ENCODE measurements around the gene NDUFV1. TPM values are rescaled to one million over a fixed set of nuclear protein-coding genes. Genes with fewer than 3 reads are reported as not detected.
"Not testable (repeated sequence)": the region's sequence is repeated elsewhere in the genome, so short reads cannot be mapped to it uniquely, and the experiment has no call there.

NDUFV1 gene
- total and polyA plus RNA-seq, 9 of the 15 experiments (the other 6 are each of a cell fraction or from before 2014, with no cell fraction given): 10.8 to 423 (median 209) TPM

GRCh38 chr11:67621928-67622327 lies 15.2 kb downstream of the NDUFV1 start:
- H2AFZ ChIP-seq (ENCODE audit: low read depth, low read length); FAIRE-seq; DNase-seq (ENCODE audit: extremely low read depth in 1 of 4, low spot score in 3 of 4); CTCF ChIA-PET (ENCODE audit: low intra/inter-chr PET ratio); H3K9me1 ChIP-seq (ENCODE audit: control insufficient read depth, insufficient read depth, low read length); H4K20me1 ChIP-seq (replicated peaks; ENCODE audit: control insufficient read depth, insufficient read depth, low read length); H3K4me1 ChIP-seq (replicated peaks in 1 of 2; ENCODE audit: control insufficient read depth in 2 of 2, insufficient read depth in 2 of 2, low read length in 2 of 2); H3K27me3 ChIP-seq (ENCODE audit: control insufficient read depth in 2 of 2, insufficient read depth in 2 of 2, low read length in 2 of 2); ATAC-seq; BruUV-seq (replicated peaks); H3K9me3 ChIP-seq (replicated peaks; ENCODE audit: control insufficient read depth, insufficient read depth, low read depth, low read length); H3K9ac ChIP-seq (ENCODE audit: insufficient read depth in 1 of 2, low read depth in 2 of 2, low read length in 2 of 2); in situ Hi-C loops (cut with MboI); H3K36me3 ChIP-seq (ENCODE audit: control insufficient read depth, insufficient read depth, low read length); intact Hi-C loops (cut with micrococcal nuclease); H3K27ac ChIP-seq (ENCODE audit: extremely low read depth, low read depth, low read length); POLR2A ChIA-PET: not testable (repeated sequence)
- peak overlapping the region; percentile 48 for H3K4me3 ChIP-seq
- peak overlapping the region; percentile 79; the same call in 1 of the 2 replicates for H3K4me2 ChIP-seq (ENCODE audit: insufficient read depth, low read length)
- H3K79me2 ChIP-seq (ENCODE audit: control insufficient read depth, insufficient read depth, low read length): peaks cover 19% of the 10 kb centered on the region
- 24% methylated on average over 3 of the region's 3 CpGs for WGBS (ENCODE audit: insufficient coverage, low coverage, missing lambda C conversion rate)

- FAIRE-seq; CTCF ChIA-PET (ENCODE audit: low intra/inter-chr PET ratio); intact Hi-C loops (cut with micrococcal nuclease); H3K9me1 ChIP-seq (ENCODE audit: control insufficient read depth, insufficient read depth, low read length); H3K9me3 ChIP-seq (replicated peaks; ENCODE audit: control insufficient read depth, insufficient read depth, low read depth, low read length); H3K27me3 ChIP-seq (ENCODE audit: control insufficient read depth in 2 of 2, insufficient read depth in 2 of 2, low read length in 2 of 2); in situ Hi-C loops (cut with MboI); H3K4me2 ChIP-seq (ENCODE audit: insufficient read depth, low read length); H2AFZ ChIP-seq (ENCODE audit: low read depth, low read length); H3K9ac ChIP-seq (ENCODE audit: insufficient read depth in 1 of 2, low read depth in 2 of 2, low read length in 2 of 2); POLR2A ChIA-PET; ATAC-seq; H3K4me3 ChIP-seq; H4K20me1 ChIP-seq (replicated peaks; ENCODE audit: control insufficient read depth, insufficient read depth, low read length); H3K27ac ChIP-seq (ENCODE audit: extremely low read depth, low read depth, low read length); BruUV-seq (replicated peaks); DNase-seq (ENCODE audit: extremely low read depth in 1 of 4, low spot score in 3 of 4): not testable (repeated sequence)
- H3K4me1 ChIP-seq (replicated peaks in 1 of 2; ENCODE audit: control insufficient read depth in 2 of 2, insufficient read depth in 2 of 2, low read length in 2 of 2): peaks cover 0 to 15% of the 10 kb centered on the region in 2 experiments; a peak in 2 of 5 replicates
- H3K36me3 ChIP-seq (ENCODE audit: control insufficient read depth, insufficient read depth, low read length): peaks cover 11% of the 10 kb centered on the region; the same call in 1 of the 3 replicates
- WGBS (ENCODE audit: insufficient coverage, low coverage, missing lambda C conversion rate): 79% methylated on average over 2 of the region's 7 CpGs
- H3K79me2 ChIP-seq (ENCODE audit: control insufficient read depth, insufficient read depth, low read length): peaks cover 19% of the 10 kb centered on the region
Measured at GRCh38 chr11:67622905-67623304, 16.2 kb downstream of the NDUFV1 start.
